Erythroblast (primary cell): ENCODE results near the gene MTHFR.

Source experiments
- GATA1 ChIP-seq: IDR thresholded peaks from 2 replicates; pipeline ENCODE4 v1.6.1; 2011; ENCODE audit warnings: low read depth, mild to moderate bottlenecking, control low read depth, low read length, moderate library complexity
- POLR2A ChIP-seq: IDR thresholded peaks from 2 replicates; pipeline ENCODE4 v1.6.1; 2011; ENCODE audit warnings: mild to moderate bottlenecking, low read length

- TF ChIP-seq POLR2A (no peak), GATA1 (no peak)
These were observed 36.5 kb downstream of the MTHFR start for GRCh38 chr1:11769274-11769673.
